Measurements from ENCODE around the gene TAF8.

DNA sequence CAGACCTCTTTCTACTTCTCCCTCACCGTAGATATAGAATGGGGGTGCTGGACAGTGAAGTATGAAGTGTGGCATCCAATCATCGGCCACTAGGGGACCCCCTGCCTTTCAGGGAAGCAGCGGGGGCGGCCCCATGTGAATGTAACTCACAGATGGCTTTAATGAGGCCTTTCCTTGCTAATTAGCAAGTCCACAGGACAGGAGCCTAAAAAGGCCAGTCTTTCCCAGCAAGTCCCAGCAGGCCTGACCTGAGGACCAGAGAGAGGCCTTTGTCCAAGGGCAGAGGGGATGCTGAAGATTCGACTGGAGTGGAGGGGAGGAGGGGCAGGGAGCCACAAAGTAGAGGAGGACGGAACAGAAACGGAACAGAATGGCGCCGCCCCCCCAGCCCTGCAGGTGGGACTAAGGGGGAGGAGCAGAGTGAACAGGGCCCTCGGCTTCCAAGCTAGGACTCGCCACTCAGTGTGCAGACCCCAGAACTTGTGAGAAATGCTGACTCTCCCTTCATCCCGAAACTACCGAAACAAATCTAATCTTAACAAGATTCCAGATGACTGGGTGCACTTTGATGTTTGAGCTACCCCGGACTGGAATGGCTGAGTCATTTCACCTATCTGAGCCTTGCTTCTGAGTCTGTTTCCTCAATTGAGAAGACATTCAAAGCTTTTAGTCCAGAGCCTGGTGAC, 86.3 kb downstream of the TAF8 start:
- TF ChIP-seq BHLHE40 (IDR thresholded peaks at IDR 0.05; ENCODE audit: borderline replicate concordance) (no peak), FOXM1 (IDR thresholded peaks at IDR 0.05; ENCODE audit: borderline replicate concordance) (no peak), HDGF (IDR thresholded peaks at IDR 0.05; ENCODE audit: borderline replicate concordance) (no peak), FOXA1 (IDR thresholded peaks at IDR 0.05) (no peak), TARDBP (IDR thresholded peaks at IDR 0.05) (no peak)
